OCI-LY3 (cell line): ENCODE data around the gene MROH7.

ENCODE experiments used
- CTCF ChIP-seq: fragments of 200-600, 300-600 bp; sonication (generic); IDR thresholded peaks from 2 replicates; pipeline ENCODE4 v1.5.1; 2014; ENCODE audit warnings: antibody characterized with exemption, low read length, low read depth
- EZH2phosphoT487 ChIP-seq: fragments of 200-600 bp; shearing (Covaris generic); IDR thresholded peaks from 2 replicates; pipeline ENCODE4 v1.6.1; 2018; ENCODE audit warnings: antibody characterized with exemption, mixed run types, low read depth

- TF ChIP-seq CTCF (no peak), EZH2phosphoT487 (no peak)
Measured at GRCh38 chr1:54597455-54598030, 44.0 kb upstream of the MROH7 start.
